ENCODE measurements around the gene CYP4V2. TPM values are rescaled to one million over a fixed set of nuclear protein-coding genes. Genes with fewer than 3 reads are reported as not detected.

CYP4V2 gene
- total RNA-seq, 1 donor from 2014 or later, result 3.2 TPM

DNA sequence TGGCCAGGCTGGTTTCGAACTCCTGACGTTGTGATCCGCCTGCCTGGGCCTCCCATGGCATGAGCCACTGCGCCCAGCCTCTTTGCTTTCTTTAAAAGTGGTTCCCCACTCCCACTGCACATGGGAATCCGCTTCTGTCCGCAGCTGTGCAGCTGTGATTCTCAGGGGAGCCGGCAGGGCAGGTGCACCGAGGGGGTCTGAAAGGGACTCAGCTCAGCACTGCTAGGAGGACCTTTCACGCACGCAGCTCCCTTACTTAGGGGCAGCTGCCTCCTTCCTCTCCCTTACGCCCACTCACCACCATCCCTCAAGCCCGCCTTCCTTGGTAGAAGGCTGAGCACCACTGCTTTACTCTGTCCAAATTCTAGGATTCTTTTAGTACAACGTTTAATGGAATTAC, 40.4 kb upstream of the CYP4V2 start:
- TF ChIP-seq, protein P1, sequence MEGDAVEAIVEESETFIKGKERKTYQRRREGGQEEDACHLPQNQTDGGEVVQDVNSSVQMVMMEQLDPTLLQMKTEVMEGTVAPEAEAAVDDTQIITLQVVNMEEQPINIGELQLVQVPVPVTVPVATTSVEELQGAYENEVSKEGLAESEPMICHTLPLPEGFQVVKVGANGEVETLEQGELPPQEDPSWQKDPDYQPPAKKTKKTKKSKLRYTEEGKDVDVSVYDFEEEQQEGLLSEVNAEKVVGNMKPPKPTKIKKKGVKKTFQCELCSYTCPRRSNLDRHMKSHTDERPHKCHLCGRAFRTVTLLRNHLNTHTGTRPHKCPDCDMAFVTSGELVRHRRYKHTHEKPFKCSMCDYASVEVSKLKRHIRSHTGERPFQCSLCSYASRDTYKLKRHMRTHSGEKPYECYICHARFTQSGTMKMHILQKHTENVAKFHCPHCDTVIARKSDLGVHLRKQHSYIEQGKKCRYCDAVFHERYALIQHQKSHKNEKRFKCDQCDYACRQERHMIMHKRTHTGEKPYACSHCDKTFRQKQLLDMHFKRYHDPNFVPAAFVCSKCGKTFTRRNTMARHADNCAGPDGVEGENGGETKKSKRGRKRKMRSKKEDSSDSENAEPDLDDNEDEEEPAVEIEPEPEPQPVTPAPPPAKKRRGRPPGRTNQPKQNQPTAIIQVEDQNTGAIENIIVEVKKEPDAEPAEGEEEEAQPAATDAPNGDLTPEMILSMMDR (conservative IDR thresholded peaks at IDR 0.05; ENCODE audit: low read depth, low read length), result no peak
- no peak overlapping the region for H3K4me3 ChIP-seq (ENCODE audit: low read depth, low read length)
- no peak for DNase-seq (ENCODE audit: low read depth)

DNA sequence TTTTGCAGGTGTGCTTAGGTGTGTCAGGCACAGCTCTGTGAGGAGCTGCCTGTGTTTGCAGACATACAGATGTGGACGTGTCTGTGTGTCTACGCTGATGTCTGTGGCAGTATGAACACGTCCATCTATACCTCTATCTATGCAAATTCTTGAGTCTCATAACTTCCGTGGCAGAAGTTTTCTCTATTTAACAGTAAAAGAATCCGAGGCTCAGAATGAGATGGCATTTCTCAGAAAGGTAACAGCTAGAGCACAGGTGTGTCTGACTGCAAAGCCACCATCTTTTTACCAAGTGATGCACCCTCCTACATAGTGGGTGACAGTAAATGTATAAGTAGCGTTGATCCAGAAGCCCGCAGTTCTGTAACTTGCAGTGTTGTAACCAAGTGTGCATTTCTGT, 39.9 kb upstream of the CYP4V2 start:
- TF ChIP-seq, protein P1 (conservative IDR thresholded peaks at IDR 0.05; ENCODE audit: low read depth, low read length), result no peak
- DNase-seq (ENCODE audit: low read depth), result no peak
- H3K4me3 ChIP-seq (ENCODE audit: low read depth, low read length), result no peak overlapping the region

DNA sequence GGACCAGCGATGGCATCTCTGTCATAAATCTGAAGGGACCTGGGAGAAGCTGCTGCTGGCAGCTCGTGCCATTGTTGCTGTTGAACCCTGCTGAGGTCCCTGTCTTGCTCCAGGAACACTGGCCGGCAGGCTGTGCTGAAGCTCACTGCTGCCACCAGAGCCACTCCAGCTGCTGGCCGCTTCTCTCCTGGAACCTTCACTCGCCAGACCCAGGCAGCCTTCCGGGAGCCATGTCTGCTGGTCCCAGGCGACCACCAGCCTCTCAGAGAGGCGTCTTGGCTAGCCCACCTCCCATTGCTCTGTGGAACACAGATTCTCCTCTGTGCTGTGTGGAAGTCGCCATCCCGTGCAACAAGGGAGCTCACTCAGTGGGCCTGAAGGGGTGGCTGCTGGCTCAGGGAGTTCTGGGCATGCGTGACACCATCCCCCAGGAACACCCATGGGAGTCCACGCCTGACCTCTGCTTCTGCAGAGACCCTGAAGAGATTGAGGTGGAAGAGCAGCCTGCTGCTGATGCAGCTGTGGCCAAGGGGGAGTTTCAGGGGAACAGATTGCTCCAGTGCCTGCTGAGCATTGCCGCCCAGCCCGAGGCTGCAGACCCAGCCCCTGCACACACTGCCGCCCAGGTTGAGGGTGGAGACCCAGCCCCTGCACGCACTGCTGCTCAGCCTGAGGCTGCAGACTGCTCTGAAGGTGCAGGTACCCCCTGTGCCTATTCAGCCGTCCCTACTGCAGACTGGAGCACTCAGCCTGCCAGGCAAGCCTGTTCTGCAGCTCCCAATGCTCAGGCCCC, 33.1 kb upstream of the CYP4V2 start:
- no peak for DNase-seq (ENCODE audit: low read depth)
- TF ChIP-seq, protein P1 (conservative IDR thresholded peaks at IDR 0.05; ENCODE audit: low read depth, low read length), result no peak
- no peak overlapping the region for H3K4me3 ChIP-seq (ENCODE audit: low read depth, low read length)

DNA sequence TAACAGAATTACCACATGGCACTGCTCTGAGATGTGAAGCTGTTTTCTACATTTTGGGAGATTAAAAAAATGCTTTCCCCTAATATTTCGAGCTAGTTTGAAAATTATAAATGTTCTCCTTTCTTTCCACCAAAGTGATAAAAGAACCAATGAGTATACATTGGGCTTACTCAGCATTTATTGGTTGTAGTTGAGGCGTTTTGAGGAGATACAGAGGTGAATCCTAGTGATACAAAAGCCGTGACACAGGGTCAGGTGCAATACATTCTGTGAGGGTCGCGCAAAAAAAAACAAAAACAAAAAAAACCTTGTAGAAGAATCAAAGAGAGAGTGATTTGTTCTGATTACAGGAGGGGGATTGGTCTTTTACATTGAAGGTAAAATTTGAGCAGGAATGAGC, 32.4 kb upstream of the CYP4V2 start:
- no peak overlapping the region for H3K4me3 ChIP-seq (ENCODE audit: low read depth, low read length)
- no peak for DNase-seq (ENCODE audit: low read depth)
- TF ChIP-seq, protein P1 (conservative IDR thresholded peaks at IDR 0.05; ENCODE audit: low read depth, low read length), result no peak

DNA sequence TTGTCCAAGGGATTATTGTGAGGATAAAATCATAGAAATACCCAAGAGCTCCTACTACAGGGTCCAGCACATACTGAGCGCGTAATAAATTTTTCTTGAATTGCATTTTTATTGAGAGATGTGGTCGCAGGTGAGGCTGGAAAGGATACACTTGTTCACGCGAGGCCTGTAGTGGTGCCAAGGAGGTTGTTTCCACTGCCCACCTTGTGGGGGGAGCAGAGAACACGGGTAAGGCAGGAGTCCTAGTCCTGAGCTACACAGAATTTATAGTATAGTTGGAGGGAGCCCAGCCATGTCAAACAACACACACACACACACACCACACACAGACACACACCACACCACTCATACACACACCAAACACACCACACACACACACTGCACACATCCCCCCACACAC, 31.8 kb upstream of the CYP4V2 start:
- TF ChIP-seq, protein P1 (conservative IDR thresholded peaks at IDR 0.05; ENCODE audit: low read depth, low read length), result no peak
- DNase-seq (ENCODE audit: low read depth), result no peak
- no peak overlapping the region for H3K4me3 ChIP-seq (ENCODE audit: low read depth, low read length)

DNA sequence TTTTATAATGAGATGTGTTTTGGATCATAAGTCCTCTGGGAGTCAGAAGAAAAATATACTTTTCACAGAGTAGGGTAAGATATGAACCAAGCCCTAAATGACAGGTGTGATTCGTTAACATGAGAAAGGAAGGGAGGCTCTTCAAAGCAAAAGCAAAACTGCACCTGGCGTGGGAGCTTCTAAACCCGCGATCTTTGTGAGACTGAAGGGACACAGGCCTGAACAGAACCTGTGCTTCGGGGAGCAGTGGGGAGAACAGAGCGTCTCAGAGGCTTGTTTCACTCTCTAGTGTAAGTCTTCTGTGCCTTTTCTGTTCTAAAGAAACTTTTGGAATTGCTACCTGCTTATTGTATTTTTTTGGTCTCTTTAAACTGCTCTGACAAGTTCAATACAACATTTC, 30.2 kb upstream of the CYP4V2 start:
- no peak for DNase-seq (ENCODE audit: low read depth)
- no peak overlapping the region for H3K4me3 ChIP-seq (ENCODE audit: low read depth, low read length)
- TF ChIP-seq, protein P1 (conservative IDR thresholded peaks at IDR 0.05; ENCODE audit: low read depth, low read length), result no peak

Measured in epithelial cell of proximal tubule (primary cell).